Thyroid gland (tissue), 4 donors: ENCODE results near the gene SMG6.

Experiments used
- CTCF ChIP-seq, 6 experiments: fragments of 200-600 bp in 3 of 6; fragments of 450-650 bp in 3 of 6; sonication (generic) in 3 of 6; IDR thresholded peaks; one replicate each; pipeline ENCODE4 v1.5.1; 2016 to 2019; ENCODE audit warnings: antibody characterized with exemption in 6 of 6, mild to moderate bottlenecking in 2 of 6, inconsistent platforms in 1 of 6, moderate library complexity in 1 of 6
- POLR2A ChIP-seq, 2 donors: fragments of 450-650 bp; IDR thresholded peaks; one replicate each; pipeline ENCODE4 v1.6.1; 2017; ENCODE audit warnings: antibody characterized with exemption in 2 of 2, mild to moderate bottlenecking in 2 of 2, moderate library complexity in 1 of 2

- no peak for TF ChIP-seq POLR2A (IDR thresholded peaks at IDR 0.05)
- no peak for TF ChIP-seq CTCF (IDR thresholded peaks at IDR 0.05)
Measured at GRCh38 chr17:2051933-2052559, 251.5 kb downstream of the SMG6 start.
